Glutamatergic neuron (in vitro differentiated cells): ENCODE data around the gene YBX3. TPM values are rescaled to one million over a fixed set of nuclear protein-coding genes. Genes with fewer than 3 reads are reported as not detected.

Experiments
- DNase-seq: peaks from one replicate; pipeline ENCODE4 v3.0.0; 2022
- H3K27ac Mint-ChIP-seq: one replicate; pipeline ENCODE4 v1.8.0; 2020; ENCODE audit warnings: mild to moderate bottlenecking, mixed read lengths, inconsistent platforms; ENCODE audit not compliant: unreplicated experiment
- H3K27me3 Mint-ChIP-seq: one replicate; pipeline ENCODE4 v1.8.0; 2020; ENCODE audit warnings: mild to moderate bottlenecking, moderate library complexity, mixed read lengths, inconsistent platforms; ENCODE audit not compliant: unreplicated experiment
- H3K36me3 Mint-ChIP-seq: one replicate; pipeline ENCODE4 v1.8.0; 2020; ENCODE audit warnings: mild to moderate bottlenecking, mixed read lengths, inconsistent platforms; ENCODE audit not compliant: unreplicated experiment
- H3K4me1 Mint-ChIP-seq: one replicate; pipeline ENCODE4 v1.8.0; 2020; ENCODE audit warnings: mild to moderate bottlenecking, low read depth, mixed read lengths, inconsistent platforms; ENCODE audit not compliant: unreplicated experiment
- H3K4me3 Mint-ChIP-seq: one replicate; pipeline ENCODE4 v1.8.0; 2020; ENCODE audit warnings: mild to moderate bottlenecking, mixed read lengths, inconsistent platforms; ENCODE audit not compliant: unreplicated experiment
- H3K9me3 Mint-ChIP-seq: one replicate; pipeline ENCODE4 v1.8.0; 2020; ENCODE audit warnings: mild to moderate bottlenecking, moderate library complexity, mixed read lengths, inconsistent platforms; ENCODE audit not compliant: unreplicated experiment
- total RNA-seq: library from RNA; stranded (reverse); fragmentation: NEBNext Ultra II Directional; extraction: Animal tissue kit (Norgen Biotek cat#: 25700); gene quantifications from one replicate; pipeline ENCODE4 v1.2.1, GENCODE V29; 2021; ENCODE audit not compliant: unreplicated experiment
- TF ChIP-seq, protein P1 (sequence below): fragments of 200-600 bp; sonication (generic); IDR thresholded peaks from one replicate; pipeline ENCODE4 v1.5.0; 2021; ENCODE audit not compliant: partially characterized antibody, unreplicated experiment

The YBX3 gene
- total RNA-seq, 1 donor from 2014 or later, result 39.0 TPM

DNA sequence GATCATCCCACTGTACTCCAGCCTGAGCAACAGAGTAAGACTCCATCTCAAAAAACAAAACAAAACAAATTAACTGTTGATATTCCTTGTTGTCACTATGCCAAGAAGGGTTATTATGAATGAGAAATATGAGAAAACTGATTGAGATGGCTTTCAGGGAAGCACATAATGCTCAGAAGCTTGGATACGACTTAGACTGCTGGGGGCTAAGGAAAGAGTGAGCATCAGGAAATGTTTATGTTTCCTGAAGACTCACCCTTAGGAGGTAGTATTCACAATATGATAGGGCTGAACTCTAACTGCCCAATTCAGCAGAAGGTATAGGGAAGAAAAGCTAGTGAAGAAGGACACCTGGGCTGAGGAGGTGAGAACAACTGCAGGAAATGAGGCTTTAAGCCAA lies 55.5 kb downstream of the YBX3 start:
- no peaks in the 10 kb centered on the region for H3K4me1 Mint-ChIP-seq
- H3K27ac Mint-ChIP-seq, result no peak overlapping the region
- no peak overlapping the region for H3K4me3 Mint-ChIP-seq
- H3K36me3 Mint-ChIP-seq, result no peaks in the 10 kb centered on the region
- DNase-seq, result no peak
- H3K9me3 Mint-ChIP-seq, result no peaks in the 10 kb centered on the region
- TF ChIP-seq, protein P1, sequence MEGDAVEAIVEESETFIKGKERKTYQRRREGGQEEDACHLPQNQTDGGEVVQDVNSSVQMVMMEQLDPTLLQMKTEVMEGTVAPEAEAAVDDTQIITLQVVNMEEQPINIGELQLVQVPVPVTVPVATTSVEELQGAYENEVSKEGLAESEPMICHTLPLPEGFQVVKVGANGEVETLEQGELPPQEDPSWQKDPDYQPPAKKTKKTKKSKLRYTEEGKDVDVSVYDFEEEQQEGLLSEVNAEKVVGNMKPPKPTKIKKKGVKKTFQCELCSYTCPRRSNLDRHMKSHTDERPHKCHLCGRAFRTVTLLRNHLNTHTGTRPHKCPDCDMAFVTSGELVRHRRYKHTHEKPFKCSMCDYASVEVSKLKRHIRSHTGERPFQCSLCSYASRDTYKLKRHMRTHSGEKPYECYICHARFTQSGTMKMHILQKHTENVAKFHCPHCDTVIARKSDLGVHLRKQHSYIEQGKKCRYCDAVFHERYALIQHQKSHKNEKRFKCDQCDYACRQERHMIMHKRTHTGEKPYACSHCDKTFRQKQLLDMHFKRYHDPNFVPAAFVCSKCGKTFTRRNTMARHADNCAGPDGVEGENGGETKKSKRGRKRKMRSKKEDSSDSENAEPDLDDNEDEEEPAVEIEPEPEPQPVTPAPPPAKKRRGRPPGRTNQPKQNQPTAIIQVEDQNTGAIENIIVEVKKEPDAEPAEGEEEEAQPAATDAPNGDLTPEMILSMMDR, result no peak
- H3K27me3 Mint-ChIP-seq, result peaks cover 2% of the 10 kb centered on the region

DNA sequence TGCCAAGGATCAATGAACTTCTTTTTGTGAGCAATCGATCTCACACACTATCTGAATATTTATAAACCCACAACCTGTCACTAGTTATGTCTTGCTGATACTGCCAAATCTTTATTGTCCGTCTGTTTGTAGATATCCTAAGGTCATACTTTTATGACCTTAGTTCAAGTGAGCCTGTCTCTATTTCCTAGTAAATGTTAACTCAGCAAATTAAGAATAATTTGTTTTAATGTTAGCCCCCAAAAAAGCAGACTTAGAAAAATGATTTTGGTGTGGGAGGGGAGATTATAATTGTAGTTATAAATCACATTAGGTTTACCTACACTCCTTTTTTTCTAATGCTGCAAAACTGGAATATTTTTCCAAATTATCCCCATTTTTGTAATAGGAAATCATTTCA lies 58.6 kb downstream of the YBX3 start:
- Mint-ChIP-seq H3K9me3 (no peaks in the 10 kb centered on the region), H3K4me1 (no peaks in the 10 kb centered on the region), H3K36me3 (no peaks in the 10 kb centered on the region), H3K4me3 (no peak overlapping the region), H3K27me3 (peaks cover 2% of the 10 kb centered on the region), H3K27ac (no peak overlapping the region)
- no peak for DNase-seq
- TF ChIP-seq, protein P1, result no peak

DNA sequence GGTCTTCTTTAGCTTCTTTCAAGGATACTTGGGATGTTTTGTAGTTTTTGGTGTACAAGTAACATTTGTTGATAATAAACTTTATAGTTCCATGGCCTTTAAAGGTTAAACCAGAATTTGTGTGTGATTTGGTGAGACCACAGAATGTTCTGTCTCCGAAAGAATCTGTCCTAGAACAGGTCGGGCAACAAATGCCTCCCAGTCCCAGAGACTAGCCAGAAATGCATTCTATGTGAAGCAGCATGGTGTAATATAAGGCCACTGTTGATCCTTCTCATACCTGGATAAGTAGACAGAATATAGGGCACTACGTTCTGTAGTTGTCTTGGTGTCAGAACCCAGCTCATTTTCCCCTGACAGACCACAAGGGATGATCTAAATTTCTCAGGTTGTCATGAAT lies 59.3 kb downstream of the YBX3 start:
- Mint-ChIP-seq H3K27me3 (peaks cover 2% of the 10 kb centered on the region), H3K36me3 (no peaks in the 10 kb centered on the region), H3K9me3 (no peaks in the 10 kb centered on the region), H3K4me3 (no peak overlapping the region), H3K27ac (no peak overlapping the region), H3K4me1 (no peaks in the 10 kb centered on the region)
- no peak for DNase-seq
- TF ChIP-seq, protein P1, result no peak

DNA sequence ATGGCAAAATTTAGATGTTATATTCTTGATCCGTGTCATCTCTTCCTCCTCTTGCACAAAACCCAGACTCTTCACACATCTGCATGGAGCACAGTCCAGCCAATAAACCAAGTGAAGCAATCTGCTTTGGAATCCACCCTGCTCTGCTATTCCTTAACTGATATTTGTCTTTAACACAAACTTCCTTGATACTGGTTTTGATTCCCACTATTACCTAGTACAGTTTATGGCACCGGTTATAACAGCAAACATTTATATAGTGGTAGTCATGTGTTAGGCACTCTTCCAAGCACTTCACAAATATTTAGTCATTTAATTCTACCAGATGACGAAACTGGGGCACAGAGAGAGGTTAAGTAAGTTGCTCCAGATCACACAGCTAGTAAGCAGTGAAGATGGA lies 61.8 kb downstream of the YBX3 start:
- no peaks in the 10 kb centered on the region for H3K9me3 Mint-ChIP-seq
- TF ChIP-seq, protein P1, result no peak
- no peak overlapping the region for H3K4me3 Mint-ChIP-seq
- H3K27me3 Mint-ChIP-seq, result no peaks in the 10 kb centered on the region
- no peaks in the 10 kb centered on the region for H3K4me1 Mint-ChIP-seq
- no peaks in the 10 kb centered on the region for H3K36me3 Mint-ChIP-seq
- DNase-seq, result no peak
- no peak overlapping the region for H3K27ac Mint-ChIP-seq

DNA sequence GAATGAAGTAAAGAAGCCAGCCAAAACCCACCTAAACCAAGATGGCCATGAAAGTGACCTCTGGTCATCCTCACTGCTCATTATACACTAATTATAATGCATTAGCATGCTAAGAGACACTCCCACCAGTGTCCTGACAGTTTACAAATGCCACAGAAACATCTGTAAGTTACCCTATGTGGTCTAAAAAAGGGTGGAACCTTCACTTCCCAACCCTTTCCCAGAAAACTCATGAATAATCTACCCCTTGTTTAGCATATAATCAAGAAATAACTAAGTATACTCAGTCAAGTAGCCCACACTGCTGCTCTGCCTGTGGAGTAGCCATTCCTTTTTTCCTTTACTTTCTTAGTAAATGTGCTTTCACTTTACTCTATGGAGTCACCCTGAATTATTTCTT lies 69.1 kb downstream of the YBX3 start:
- H3K27me3 Mint-ChIP-seq, result no peaks in the 10 kb centered on the region
- no peaks in the 10 kb centered on the region for H3K36me3 Mint-ChIP-seq
- TF ChIP-seq, protein P1, result no peak
- H3K9me3 Mint-ChIP-seq, result no peaks in the 10 kb centered on the region
- H3K27ac Mint-ChIP-seq, result no peak overlapping the region
- no peak overlapping the region for H3K4me3 Mint-ChIP-seq
- no peak for DNase-seq
- H3K4me1 Mint-ChIP-seq, result no peaks in the 10 kb centered on the region
